ENCODE measurements around the gene SUPT4H1. TPM values are rescaled to one million over a fixed set of nuclear protein-coding genes. Genes with fewer than 3 reads are reported as not detected.

Gene SUPT4H1
- polyA plus RNA-seq, 6 donors from 2014 or later, result 77.4 to 128 (median 110) TPM

- no peaks in the 10 kb centered on the region for H3K27me3 Mint-ChIP-seq
- H3K4me3 Mint-ChIP-seq, result peak overlapping the region in 1 of 8 donors; percentile 77
- no peak for ATAC-seq (ENCODE audit: low read depth in 2 of 2)
- no peak for DNase-seq
- no peaks in the 10 kb centered on the region for H3K9me3 Mint-ChIP-seq
- H3K36me3 Mint-ChIP-seq, result peaks cover 0 to 11% of the 10 kb centered on the region in 2 donors
- H3K4me1 Mint-ChIP-seq, result peaks cover 14 to 18% (median 14%) of the 10 kb centered on the region in 3 donors
- peak overlapping the region in 1 of 6 donors; percentile 79 for H3K27ac Mint-ChIP-seq
Observed at GRCh38 chr17:58365185-58365979, 13.4 kb upstream of the SUPT4H1 start.

- no peaks in the 10 kb centered on the region for H3K9me3 Mint-ChIP-seq
Observed at GRCh38 chr17:58364270-58364942, 12.4 kb upstream of the SUPT4H1 start.

GRCh38 chr17:58363457-58364185 lies 11.6 kb upstream of the SUPT4H1 start:
- H3K9me3 Mint-ChIP-seq, result no peaks in the 10 kb centered on the region
- no peak overlapping the region for H3K4me3 Mint-ChIP-seq
- no peaks in the 10 kb centered on the region for H3K27me3 Mint-ChIP-seq
- DNase-seq, result no peak
- no peak for ATAC-seq (ENCODE audit: low read depth in 2 of 2)
- peaks cover under 1 to 2% (median under 1%) of the 10 kb centered on the region in 3 donors for H3K4me1 Mint-ChIP-seq
- H3K27ac Mint-ChIP-seq, result peak overlapping the region in 2 of 6 donors; percentile 65 to 89
- peaks cover 0 to 11% of the 10 kb centered on the region in 2 donors for H3K36me3 Mint-ChIP-seq

More at GRCh38 chr17:58364270-58364942, 12.4 kb upstream of the SUPT4H1 start:
- no peak for ATAC-seq (ENCODE audit: low read depth in 2 of 2)
- no peaks in the 10 kb centered on the region for H3K27me3 Mint-ChIP-seq
- peaks cover 0 to 11% of the 10 kb centered on the region in 2 donors for H3K36me3 Mint-ChIP-seq
- H3K27ac Mint-ChIP-seq, result peak overlapping the region in 1 of 6 donors; percentile 47
- no peak overlapping the region for H3K4me3 Mint-ChIP-seq
- no peak for DNase-seq
- H3K4me1 Mint-ChIP-seq, result peaks cover 8 to 10% (median 8%) of the 10 kb centered on the region in 3 donors

GRCh38 chr17:58362368-58363014 lies 10.5 kb upstream of the SUPT4H1 start:
- H3K9me3 Mint-ChIP-seq, result no peaks in the 10 kb centered on the region
- ATAC-seq (ENCODE audit: low read depth in 2 of 2), result no peak
- no peak overlapping the region for H3K27ac Mint-ChIP-seq
- DNase-seq, result no peak
- H3K36me3 Mint-ChIP-seq, result peaks cover 0 to 11% of the 10 kb centered on the region in 2 donors
- no peak overlapping the region for H3K4me3 Mint-ChIP-seq
- H3K27me3 Mint-ChIP-seq, result no peaks in the 10 kb centered on the region
- H3K4me1 Mint-ChIP-seq, result no peaks in the 10 kb centered on the region

GRCh38 chr17:58360296-58361063 lies 8.5 kb upstream of the SUPT4H1 start:
- H3K9me3 Mint-ChIP-seq, result no peaks in the 10 kb centered on the region
- H3K4me3 Mint-ChIP-seq, result no peak overlapping the region
- H3K4me1 Mint-ChIP-seq, result peaks cover 0 to 5% (median 0%) of the 10 kb centered on the region in 3 donors
- no peaks in the 10 kb centered on the region for H3K27me3 Mint-ChIP-seq
- ATAC-seq (ENCODE audit: low read depth in 2 of 2) (no peak), DNase-seq (no peak)
- H3K36me3 Mint-ChIP-seq, result peaks cover 0 to 11% of the 10 kb centered on the region in 2 donors
- no peak overlapping the region for H3K27ac Mint-ChIP-seq

GRCh38 chr17:58358408-58359172 lies 6.6 kb upstream of the SUPT4H1 start:
- peaks cover 0 to 6% of the 10 kb centered on the region in 2 donors for H3K36me3 Mint-ChIP-seq
- H3K4me3 Mint-ChIP-seq, result no peak overlapping the region
- ATAC-seq (ENCODE audit: low read depth in 2 of 2), result no peak
- H3K9me3 Mint-ChIP-seq, result no peaks in the 10 kb centered on the region
- H3K4me1 Mint-ChIP-seq, result peaks cover 5 to 8% (median 5%) of the 10 kb centered on the region in 3 donors
- no peak for DNase-seq
- no peaks in the 10 kb centered on the region for H3K27me3 Mint-ChIP-seq
- H3K27ac Mint-ChIP-seq, result no peak overlapping the region

GRCh38 chr17:58357312-58358297 lies 5.6 kb upstream of the SUPT4H1 start:
- H3K4me3 Mint-ChIP-seq, result peak overlapping the region in 2 of 8 donors; percentile 29 to 55

GRCh38 chr17:58356231-58356630 lies 4.2 kb upstream of the SUPT4H1 start:
- Mint-ChIP-seq H3K4me3 (peak overlapping the region in 1 of 8 donors; percentile 40), H3K27me3 (no peaks in the 10 kb centered on the region), H3K9me3 (no peaks in the 10 kb centered on the region), H3K4me1 (peaks cover 18 to 27% (median 20%) of the 10 kb centered on the region in 3 donors), H3K36me3 (no peaks in the 10 kb centered on the region), H3K27ac (no peak overlapping the region)
- DNase-seq (no peak), ATAC-seq (ENCODE audit: low read depth in 2 of 2) (no peak)

More at GRCh38 chr17:58357312-58358297, 5.6 kb upstream of the SUPT4H1 start:
- H3K36me3 Mint-ChIP-seq, result no peaks in the 10 kb centered on the region
- ATAC-seq (ENCODE audit: low read depth in 2 of 2), result no peak
- no peaks in the 10 kb centered on the region for H3K9me3 Mint-ChIP-seq
- H3K4me1 Mint-ChIP-seq, result peaks cover 10 to 18% (median 11%) of the 10 kb centered on the region in 3 donors
- H3K27me3 Mint-ChIP-seq, result no peaks in the 10 kb centered on the region
- H3K27ac Mint-ChIP-seq, result no peak overlapping the region
- no peak for DNase-seq

- no peaks in the 10 kb centered on the region for H3K27me3 Mint-ChIP-seq
- peak overlapping the region in 4 of 6 donors; percentile 54 to 95 (median 64) for H3K27ac Mint-ChIP-seq
- no peak for DNase-seq
- peaks cover 20 to 33% (median 25%) of the 10 kb centered on the region in 3 donors for H3K4me1 Mint-ChIP-seq
- no peaks in the 10 kb centered on the region for H3K9me3 Mint-ChIP-seq
- H3K4me3 Mint-ChIP-seq, result no peak overlapping the region
- peaks cover 1 to 3% of the 10 kb centered on the region in 2 donors for H3K36me3 Mint-ChIP-seq
- ATAC-seq (ENCODE audit: low read depth in 2 of 2), result no peak
Observed at GRCh38 chr17:58354541-58355216, 2.7 kb upstream of the SUPT4H1 start.

GRCh38 chr17:58353389-58353825 lies 1.4 kb upstream of the SUPT4H1 start:
- Mint-ChIP-seq H3K27ac (peak overlapping the region; percentile 63 to 99 (median 98)), H3K4me1 (peaks cover 28 to 41% (median 36%) of the 10 kb centered on the region in 3 donors), H3K9me3 (no peaks in the 10 kb centered on the region), H3K27me3 (no peaks in the 10 kb centered on the region), H3K4me3 (peak overlapping the region; percentile 95 to 100 (median 99)), H3K36me3 (peaks cover 7 to 13% of the 10 kb centered on the region in 2 donors)
- DNase-seq, result no peak
- no peak for ATAC-seq (ENCODE audit: low read depth in 2 of 2)
